ENCODE results near the gene KRTAP10-1.

DNA sequence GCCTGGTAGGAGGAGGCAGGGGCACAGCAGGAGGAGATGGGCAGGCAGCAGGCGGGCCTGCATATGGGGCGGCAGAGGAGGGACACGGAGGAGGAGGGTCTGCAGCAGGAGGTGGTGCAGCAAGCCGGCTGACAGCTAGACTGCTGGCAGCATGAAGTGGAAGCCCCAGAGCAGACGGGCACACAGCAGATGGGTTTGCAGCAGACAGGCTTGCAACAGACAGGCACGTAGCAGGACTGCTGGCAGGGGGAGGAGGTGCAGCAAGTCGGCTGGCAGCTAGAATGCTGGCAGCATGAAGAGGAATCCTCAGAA is 39.8 kb upstream of the KRTAP10-1 start:
- TF ChIP-seq, protein P1, sequence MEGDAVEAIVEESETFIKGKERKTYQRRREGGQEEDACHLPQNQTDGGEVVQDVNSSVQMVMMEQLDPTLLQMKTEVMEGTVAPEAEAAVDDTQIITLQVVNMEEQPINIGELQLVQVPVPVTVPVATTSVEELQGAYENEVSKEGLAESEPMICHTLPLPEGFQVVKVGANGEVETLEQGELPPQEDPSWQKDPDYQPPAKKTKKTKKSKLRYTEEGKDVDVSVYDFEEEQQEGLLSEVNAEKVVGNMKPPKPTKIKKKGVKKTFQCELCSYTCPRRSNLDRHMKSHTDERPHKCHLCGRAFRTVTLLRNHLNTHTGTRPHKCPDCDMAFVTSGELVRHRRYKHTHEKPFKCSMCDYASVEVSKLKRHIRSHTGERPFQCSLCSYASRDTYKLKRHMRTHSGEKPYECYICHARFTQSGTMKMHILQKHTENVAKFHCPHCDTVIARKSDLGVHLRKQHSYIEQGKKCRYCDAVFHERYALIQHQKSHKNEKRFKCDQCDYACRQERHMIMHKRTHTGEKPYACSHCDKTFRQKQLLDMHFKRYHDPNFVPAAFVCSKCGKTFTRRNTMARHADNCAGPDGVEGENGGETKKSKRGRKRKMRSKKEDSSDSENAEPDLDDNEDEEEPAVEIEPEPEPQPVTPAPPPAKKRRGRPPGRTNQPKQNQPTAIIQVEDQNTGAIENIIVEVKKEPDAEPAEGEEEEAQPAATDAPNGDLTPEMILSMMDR (IDR thresholded peaks at IDR 0.05 in 4 of 5, conservative IDR thresholded peaks at IDR 0.05 in 1 of 5) = no peak
- no peak for TF ChIP-seq POLR2A (IDR thresholded peaks at IDR 0.05)
